ENCODE measurements around the gene TAS2R50.

The TAS2R50 gene

GRCh38 chr12:10956085-10956484, 30.6 kb downstream of the TAS2R50 start:
- DNase-seq (ENCODE audit: low read depth in 1 of 2, low spot score in 1 of 2), result no peak

GRCh38 chr12:10952645-10953044, 34.1 kb downstream of the TAS2R50 start:
- no peak for DNase-seq (ENCODE audit: low read depth in 1 of 2, low spot score in 1 of 2)

GRCh38 chr12:10943167-10943566, 43.5 kb downstream of the TAS2R50 start:
- no peak for DNase-seq (ENCODE audit: low read depth in 1 of 2, low spot score in 1 of 2)

- no peak for DNase-seq (ENCODE audit: low read depth in 1 of 2, low spot score in 1 of 2)
Observed at GRCh38 chr12:10941916-10942607, 44.6 kb downstream of the TAS2R50 start.

- no peak for DNase-seq (ENCODE audit: low read depth in 1 of 2, low spot score in 1 of 2)
Observed at GRCh38 chr12:10941369-10941768, 45.3 kb downstream of the TAS2R50 start.

- DNase-seq (ENCODE audit: low read depth in 1 of 2, low spot score in 1 of 2), result no peak
Observed at GRCh38 chr12:10940389-10940788, 46.3 kb downstream of the TAS2R50 start.

GRCh38 chr12:10939163-10939562, 47.5 kb downstream of the TAS2R50 start, which contains the start of gene TAS2R14:
Gene TAS2R14 (minus strand): TSS chr12:10939263. CDS start chr12:10939207, 56 bp downstream.
- no peak for DNase-seq (ENCODE audit: low read depth in 1 of 2, low spot score in 1 of 2)

- no peak for DNase-seq (ENCODE audit: low read depth in 1 of 2, low spot score in 1 of 2)
Observed at GRCh38 chr12:10936506-10936905, 50.2 kb downstream of the TAS2R50 start.

Measured in activated CD4-positive, alpha-beta T cell treated with anti-CD3 and anti-CD28 coated beads, Interleukin-2, amount 50 U/mL, for 24 hours (primary cell).